ENCODE results near the gene NPL.

The NPL gene

DNA sequence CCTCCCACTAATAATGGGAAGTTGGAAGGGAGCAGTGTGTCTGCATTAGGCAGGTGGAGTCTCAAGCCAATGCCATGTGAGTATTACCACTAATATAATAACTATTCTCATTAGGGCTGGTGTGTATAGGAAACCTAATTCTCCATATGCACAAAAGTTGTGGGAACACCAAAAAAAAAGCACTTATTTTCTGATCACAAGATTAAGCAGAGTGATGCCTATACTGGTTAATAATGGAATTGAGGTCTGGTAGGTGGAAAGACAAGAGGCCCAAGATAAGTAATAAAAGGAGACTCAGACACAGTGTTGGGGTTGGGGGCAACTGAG is 7.0 kb upstream of the NPL start:
- H3K27me3 ChIP-seq (ENCODE audit: insufficient read depth, poor library complexity, severe bottlenecking) = no peaks in the 10 kb centered on the region
- DNase-seq (ENCODE audit: low read depth in 1 of 2, low spot score in 1 of 2) = no peak
- no peak overlapping the region for H3K4me3 ChIP-seq (replicated peaks; ENCODE audit: insufficient read depth, low read length)
- H3K27ac ChIP-seq (replicated peaks) = no peak overlapping the region
- TF ChIP-seq GABPA (IDR thresholded peaks at IDR 0.05; ENCODE audit: low read depth) = no peak

DNA sequence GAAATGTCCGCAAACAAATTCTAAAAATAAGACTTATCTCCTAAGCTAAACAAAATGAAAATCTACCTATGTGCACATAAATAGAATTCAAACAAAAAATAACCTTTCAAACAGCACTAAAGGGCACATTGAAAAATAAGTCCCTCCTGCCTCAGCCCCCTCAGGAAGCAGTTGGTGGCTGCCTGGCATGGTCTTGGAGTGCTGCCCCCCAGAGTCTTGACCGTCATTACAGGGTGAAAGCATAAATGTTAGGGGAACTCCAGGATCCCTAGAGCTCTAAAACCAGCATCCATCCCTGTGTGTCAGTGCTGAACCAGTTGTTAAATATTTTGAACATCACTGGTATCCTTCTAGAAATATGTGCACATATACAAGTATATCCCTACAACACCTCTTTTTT is 6.5 kb upstream of the NPL start:
- H3K27me3 ChIP-seq (ENCODE audit: insufficient read depth, poor library complexity, severe bottlenecking) = no peaks in the 10 kb centered on the region
- no peak for TF ChIP-seq SPI1 (IDR thresholded peaks at IDR 0.05; ENCODE audit: borderline replicate concordance, low read depth)
- TF ChIP-seq, protein P1, sequence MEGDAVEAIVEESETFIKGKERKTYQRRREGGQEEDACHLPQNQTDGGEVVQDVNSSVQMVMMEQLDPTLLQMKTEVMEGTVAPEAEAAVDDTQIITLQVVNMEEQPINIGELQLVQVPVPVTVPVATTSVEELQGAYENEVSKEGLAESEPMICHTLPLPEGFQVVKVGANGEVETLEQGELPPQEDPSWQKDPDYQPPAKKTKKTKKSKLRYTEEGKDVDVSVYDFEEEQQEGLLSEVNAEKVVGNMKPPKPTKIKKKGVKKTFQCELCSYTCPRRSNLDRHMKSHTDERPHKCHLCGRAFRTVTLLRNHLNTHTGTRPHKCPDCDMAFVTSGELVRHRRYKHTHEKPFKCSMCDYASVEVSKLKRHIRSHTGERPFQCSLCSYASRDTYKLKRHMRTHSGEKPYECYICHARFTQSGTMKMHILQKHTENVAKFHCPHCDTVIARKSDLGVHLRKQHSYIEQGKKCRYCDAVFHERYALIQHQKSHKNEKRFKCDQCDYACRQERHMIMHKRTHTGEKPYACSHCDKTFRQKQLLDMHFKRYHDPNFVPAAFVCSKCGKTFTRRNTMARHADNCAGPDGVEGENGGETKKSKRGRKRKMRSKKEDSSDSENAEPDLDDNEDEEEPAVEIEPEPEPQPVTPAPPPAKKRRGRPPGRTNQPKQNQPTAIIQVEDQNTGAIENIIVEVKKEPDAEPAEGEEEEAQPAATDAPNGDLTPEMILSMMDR (IDR thresholded peaks at IDR 0.05; ENCODE audit: insufficient read depth, low read length) = no peak
- TF ChIP-seq POLR2AphosphoS5 (IDR thresholded peaks at IDR 0.05; ENCODE audit: low read depth) = no peak
- no peak for TF ChIP-seq GABPA (IDR thresholded peaks at IDR 0.05; ENCODE audit: low read depth)
- TF ChIP-seq, protein P2, sequence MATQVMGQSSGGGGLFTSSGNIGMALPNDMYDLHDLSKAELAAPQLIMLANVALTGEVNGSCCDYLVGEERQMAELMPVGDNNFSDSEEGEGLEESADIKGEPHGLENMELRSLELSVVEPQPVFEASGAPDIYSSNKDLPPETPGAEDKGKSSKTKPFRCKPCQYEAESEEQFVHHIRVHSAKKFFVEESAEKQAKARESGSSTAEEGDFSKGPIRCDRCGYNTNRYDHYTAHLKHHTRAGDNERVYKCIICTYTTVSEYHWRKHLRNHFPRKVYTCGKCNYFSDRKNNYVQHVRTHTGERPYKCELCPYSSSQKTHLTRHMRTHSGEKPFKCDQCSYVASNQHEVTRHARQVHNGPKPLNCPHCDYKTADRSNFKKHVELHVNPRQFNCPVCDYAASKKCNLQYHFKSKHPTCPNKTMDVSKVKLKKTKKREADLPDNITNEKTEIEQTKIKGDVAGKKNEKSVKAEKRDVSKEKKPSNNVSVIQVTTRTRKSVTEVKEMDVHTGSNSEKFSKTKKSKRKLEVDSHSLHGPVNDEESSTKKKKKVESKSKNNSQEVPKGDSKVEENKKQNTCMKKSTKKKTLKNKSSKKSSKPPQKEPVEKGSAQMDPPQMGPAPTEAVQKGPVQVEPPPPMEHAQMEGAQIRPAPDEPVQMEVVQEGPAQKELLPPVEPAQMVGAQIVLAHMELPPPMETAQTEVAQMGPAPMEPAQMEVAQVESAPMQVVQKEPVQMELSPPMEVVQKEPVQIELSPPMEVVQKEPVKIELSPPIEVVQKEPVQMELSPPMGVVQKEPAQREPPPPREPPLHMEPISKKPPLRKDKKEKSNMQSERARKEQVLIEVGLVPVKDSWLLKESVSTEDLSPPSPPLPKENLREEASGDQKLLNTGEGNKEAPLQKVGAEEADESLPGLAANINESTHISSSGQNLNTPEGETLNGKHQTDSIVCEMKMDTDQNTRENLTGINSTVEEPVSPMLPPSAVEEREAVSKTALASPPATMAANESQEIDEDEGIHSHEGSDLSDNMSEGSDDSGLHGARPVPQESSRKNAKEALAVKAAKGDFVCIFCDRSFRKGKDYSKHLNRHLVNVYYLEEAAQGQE (IDR thresholded peaks at IDR 0.05; ENCODE audit: insufficient replicate concordance, low read depth) = no peak
- DNase-seq (ENCODE audit: low read depth in 1 of 2, low spot score in 1 of 2) = no peak
- H3K4me3 ChIP-seq (replicated peaks; ENCODE audit: insufficient read depth, low read length) = no peak overlapping the region
- no peak overlapping the region for H3K27ac ChIP-seq (replicated peaks)

DNA sequence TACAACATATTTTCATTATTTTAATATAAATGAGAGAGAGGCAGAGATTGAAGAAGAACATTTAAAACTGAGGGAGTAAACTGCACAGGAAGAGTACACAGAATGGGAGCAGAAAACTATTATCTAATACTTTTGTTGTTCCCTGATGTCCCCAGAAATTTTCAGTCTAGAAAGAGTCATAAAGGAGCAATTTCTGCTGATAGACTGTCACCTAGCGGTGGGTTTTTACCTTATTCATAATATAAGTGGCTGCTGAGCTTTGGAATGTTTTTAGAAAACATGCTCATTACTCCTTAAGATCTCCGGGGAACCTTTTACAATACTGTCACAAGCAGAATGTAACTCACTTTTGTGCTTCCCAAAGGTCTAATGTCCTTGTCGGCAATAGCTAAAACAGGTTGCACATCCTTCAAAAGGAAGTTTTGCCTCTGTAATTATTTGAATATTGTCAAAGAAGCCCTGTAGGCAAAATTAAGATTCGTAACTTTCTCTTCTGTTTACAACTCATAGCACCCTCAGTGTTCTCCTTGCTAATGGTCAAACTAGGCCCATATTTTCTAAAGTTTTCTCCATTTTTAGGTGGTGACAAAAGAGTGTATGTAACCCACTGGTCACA is 4.9 kb upstream of the NPL start:
- Histone ChIP-seq H3K27ac (replicated peaks) (no peak overlapping the region), H3K27me3 (ENCODE audit: insufficient read depth, poor library complexity, severe bottlenecking) (no peaks in the 10 kb centered on the region), H3K4me3 (replicated peaks; ENCODE audit: insufficient read depth, low read length) (no peak overlapping the region)
- TF ChIP-seq, protein P1 (IDR thresholded peaks at IDR 0.05; ENCODE audit: insufficient read depth, low read length) = peak; percentile 52
- TF ChIP-seq POLR2AphosphoS5 (IDR thresholded peaks at IDR 0.05; ENCODE audit: low read depth) (no peak), SPI1 (IDR thresholded peaks at IDR 0.05; ENCODE audit: borderline replicate concordance, low read depth) (no peak)
- TF ChIP-seq, protein P2 (IDR thresholded peaks at IDR 0.05; ENCODE audit: insufficient replicate concordance, low read depth) = no peak
- peak; percentile 10 to 32 for DNase-seq (ENCODE audit: low read depth in 1 of 2, low spot score in 1 of 2)

DNA sequence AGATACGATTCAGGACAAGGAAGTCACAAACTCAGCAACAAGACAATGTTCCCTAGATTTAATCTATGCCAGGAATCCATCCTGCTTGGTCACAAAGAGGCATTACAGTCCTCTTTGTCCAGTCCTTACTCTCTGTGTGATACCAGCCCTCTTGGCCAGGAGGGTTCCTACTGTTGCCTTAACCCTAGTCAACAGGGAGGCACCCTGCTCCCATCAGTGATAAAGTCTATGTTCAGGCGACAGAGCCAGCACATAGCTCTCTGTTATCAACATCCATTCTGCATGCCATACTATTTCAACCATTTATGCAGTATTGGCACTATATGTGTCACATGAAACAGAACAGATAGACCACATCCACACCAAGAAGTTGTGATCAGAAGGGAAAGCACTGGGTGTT is 4.4 kb upstream of the NPL start:
- Histone ChIP-seq H3K27ac (replicated peaks) (no peak overlapping the region), H3K4me3 (replicated peaks; ENCODE audit: insufficient read depth, low read length) (no peak overlapping the region), H3K27me3 (ENCODE audit: insufficient read depth, poor library complexity, severe bottlenecking) (no peaks in the 10 kb centered on the region)
- TF ChIP-seq, protein P2 (IDR thresholded peaks at IDR 0.05; ENCODE audit: insufficient replicate concordance, low read depth) = no peak
- TF ChIP-seq SPI1 (IDR thresholded peaks at IDR 0.05; ENCODE audit: borderline replicate concordance, low read depth) (no peak), GABPA (IDR thresholded peaks at IDR 0.05; ENCODE audit: low read depth) (no peak), POLR2AphosphoS5 (IDR thresholded peaks at IDR 0.05; ENCODE audit: low read depth) (no peak)
- TF ChIP-seq, protein P1 (IDR thresholded peaks at IDR 0.05; ENCODE audit: insufficient read depth, low read length) = no peak
- DNase-seq (ENCODE audit: low read depth in 1 of 2, low spot score in 1 of 2) = no peak

Measured in HL-60 (cell line).